Measurements from ENCODE around the gene NBAS.
"Not testable (repeated sequence)": the region's sequence is repeated elsewhere in the genome, so short reads cannot be mapped to it uniquely, and the experiment has no call there.

NBAS gene

DNA sequence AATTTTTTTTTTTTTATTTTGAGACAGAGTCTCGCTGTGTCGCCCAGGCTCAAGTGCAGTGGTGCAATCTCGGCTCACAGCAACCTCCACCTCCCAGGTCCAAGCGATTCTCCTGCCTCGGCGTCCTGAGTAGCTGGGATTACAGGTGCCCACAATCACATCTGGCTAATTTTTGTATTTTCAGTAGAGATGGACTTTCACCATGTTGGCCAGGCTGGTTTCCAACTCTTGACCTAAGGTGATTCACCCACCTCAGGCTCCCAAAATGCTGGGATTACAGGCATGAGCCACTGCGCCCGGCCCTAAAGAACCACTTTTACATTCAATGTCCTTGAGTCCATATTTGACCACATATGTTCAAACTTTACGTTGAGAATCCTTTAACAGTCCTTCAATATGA, 156.6 kb downstream of the NBAS start:
- ATAC-seq = not testable (repeated sequence)

DNA sequence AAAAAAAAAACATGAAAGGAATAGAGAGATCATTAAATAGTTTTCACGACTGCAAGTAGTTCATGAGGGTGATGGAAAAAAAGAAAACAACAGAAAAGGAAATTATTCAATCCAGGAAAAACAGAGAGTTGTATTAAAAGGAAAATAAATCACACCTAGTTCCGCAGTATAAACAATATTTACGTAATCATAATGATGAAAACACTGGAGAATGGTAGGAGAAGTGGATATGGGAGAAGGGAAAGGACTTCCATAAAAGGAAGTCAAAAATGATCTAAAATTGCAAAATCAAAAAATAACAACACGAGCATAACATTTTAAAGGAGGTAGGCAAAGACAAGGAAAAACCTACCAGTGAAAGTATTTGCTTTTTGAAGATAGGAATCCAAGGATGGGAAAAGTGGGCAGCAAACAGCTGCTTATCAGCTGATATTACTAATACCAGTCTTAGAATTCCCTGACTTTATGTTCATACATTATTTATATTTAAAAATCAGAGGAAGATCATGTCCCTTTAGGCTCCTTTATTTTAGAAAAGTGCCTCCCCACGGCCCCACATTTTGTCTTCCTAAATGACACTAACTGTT, 160.8 kb downstream of the NBAS start:
- ATAC-seq = no peak

- no peak for ATAC-seq
Measured at GRCh38 chr2:15399241-15399640, 161.9 kb downstream of the NBAS start.

GRCh38 chr2:15391751-15392150, 169.4 kb downstream of the NBAS start:
- no peak for ATAC-seq

GRCh38 chr2:15389895-15390294, 171.2 kb downstream of the NBAS start:
- no peak for ATAC-seq

- ATAC-seq = no peak
Measured at GRCh38 chr2:15389326-15389700, 171.8 kb downstream of the NBAS start.

GRCh38 chr2:15388406-15389325, 172.5 kb downstream of the NBAS start:
- peak in 1 of 2 donors; percentile 20 for ATAC-seq

DNA sequence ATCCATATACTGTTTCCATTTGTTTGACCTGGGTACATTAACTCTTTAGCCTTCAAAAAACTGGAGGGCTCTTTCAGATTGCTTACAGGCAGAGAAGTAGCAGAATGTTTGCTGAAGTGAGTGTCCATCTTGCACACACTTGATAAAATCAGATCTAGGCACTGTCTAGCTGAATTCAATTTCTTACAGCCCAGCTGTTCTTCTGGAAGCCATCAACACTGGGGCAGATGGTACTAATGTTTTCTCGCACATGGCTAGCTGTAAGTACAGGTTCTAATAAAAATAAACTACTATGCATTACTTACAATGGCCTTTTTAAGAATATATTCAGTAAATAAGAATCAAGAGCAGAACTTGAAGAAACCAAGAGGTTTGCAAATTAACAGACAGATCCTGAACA, 175.9 kb downstream of the NBAS start:
- no peak for ATAC-seq

DNA sequence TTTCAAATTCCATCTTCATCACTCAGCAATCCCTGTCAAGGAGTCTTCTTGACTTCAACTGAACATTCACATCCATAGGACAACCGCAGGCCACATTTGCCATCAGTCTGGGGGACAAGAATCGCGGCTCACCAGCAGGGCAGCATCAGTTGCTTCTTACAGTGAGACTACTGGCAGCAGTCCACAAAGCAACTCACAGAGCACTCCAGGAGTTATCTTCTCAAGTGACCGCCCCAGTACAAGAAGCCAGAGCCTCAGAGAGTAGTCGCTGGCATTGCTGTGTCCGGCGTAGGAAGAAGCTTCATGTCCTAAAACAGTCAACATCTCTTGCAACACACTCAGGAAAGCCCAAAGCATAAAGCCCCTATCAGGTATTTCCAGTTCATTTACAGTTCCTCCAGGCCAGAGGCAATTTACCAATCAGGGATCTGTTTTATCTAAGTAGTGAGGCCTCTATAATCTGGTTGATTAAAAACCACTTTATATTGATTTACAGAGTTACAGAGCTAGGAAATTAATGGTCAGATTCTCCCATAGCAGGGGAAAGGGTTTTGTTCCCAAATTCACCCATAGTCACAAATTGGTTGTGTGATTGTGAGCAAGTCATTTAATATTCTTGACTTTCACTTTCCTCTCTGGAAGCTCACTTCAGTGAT, 177.3 kb downstream of the NBAS start:
- ATAC-seq = no peak

DNA sequence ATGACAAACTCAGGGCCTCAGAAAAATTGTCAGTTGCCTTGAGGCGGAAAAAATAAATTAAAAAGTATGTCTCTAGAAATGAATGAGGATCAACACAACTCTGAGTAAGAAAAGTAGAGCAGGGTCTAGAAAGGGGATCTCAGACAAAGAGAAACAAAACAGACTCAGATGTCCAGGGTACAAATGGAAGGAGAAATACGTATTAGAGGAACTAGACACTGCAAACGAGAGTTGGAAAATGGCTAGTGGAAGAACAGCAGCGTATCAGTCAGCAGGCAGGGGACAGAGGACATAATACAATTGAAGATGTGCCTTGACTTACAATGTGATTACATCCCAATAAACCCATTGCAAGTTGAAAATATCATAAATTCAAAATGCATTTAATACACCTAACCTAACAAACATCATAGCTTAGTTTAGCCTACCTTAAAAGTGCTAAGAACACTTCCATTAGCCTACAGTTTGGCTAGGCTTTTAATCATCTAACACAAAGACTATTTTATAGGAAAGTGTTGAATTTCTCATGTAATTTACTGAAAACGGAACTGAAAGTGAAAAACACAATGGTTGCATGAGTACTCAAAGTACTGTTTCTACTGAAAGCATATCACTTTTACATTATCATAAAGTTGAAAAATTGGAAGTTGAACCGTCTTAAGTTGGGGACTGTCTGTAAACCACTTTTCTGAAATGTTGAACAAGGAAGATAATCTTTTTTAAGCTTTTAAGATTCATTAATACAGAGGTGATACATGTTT, 182.8 kb downstream of the NBAS start:
- ATAC-seq = peak in 1 of 2 donors; percentile 75

DNA sequence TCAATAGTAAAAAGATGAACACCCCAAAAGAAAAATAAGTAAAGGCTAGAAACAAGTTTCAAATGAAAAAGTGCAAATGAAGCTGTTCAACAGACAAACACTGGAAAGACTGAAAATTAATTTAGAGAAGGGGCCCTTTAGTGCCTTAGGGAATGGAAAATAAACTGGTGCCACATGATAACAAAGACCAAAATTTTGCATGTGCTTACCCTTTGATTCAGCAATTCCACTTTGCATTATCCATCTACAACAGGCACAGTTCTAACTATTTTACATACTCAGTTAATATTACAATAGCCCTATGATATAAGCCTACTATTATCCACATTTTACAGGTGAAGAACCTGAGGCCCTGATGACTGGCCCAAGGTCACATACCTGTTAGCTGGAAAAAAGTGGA, 183.9 kb downstream of the NBAS start:
- no peak for ATAC-seq

DNA sequence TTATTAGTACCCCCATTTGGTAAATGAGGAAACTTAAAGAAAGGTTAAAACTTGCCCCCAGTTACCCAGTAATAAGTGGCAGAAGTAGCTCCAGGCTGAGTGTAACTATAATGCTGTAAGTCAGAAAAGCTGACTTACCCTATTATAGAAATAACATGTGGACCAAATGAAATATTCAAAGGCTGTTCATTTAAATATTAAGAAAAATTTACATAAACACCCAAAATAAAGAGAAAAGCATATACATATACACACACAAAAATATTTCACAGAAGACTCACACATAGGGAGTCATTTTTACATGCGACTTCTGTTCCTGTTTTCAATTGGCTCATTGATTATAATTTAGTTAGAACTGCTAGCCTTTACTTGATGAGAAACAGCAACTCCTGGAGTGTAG, 189.1 kb downstream of the NBAS start:
- ATAC-seq = no peak

- ATAC-seq = no peak
Measured at GRCh38 chr2:15369129-15369528, 192.0 kb downstream of the NBAS start.

GRCh38 chr2:15367715-15368114, 193.4 kb downstream of the NBAS start:
- ATAC-seq = no peak

DNA sequence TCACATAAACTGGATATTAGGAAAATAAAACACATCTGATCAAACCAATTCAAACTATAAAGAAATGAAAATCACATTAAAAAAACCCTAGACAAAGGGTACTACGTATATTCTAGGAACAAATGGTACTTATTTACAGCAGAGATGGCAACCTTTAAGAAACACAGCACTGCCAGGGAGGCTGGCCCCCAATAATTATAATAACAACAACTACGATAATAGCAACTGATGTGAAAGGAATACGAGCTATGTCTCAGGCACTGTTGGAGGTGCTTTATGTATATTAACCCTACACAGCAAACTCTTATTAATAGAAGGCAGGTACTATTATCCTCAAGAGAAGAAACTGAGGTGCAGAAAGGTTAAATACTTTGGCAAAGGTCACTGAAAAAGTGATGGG, 193.9 kb downstream of the NBAS start:
- no peak for ATAC-seq

DNA sequence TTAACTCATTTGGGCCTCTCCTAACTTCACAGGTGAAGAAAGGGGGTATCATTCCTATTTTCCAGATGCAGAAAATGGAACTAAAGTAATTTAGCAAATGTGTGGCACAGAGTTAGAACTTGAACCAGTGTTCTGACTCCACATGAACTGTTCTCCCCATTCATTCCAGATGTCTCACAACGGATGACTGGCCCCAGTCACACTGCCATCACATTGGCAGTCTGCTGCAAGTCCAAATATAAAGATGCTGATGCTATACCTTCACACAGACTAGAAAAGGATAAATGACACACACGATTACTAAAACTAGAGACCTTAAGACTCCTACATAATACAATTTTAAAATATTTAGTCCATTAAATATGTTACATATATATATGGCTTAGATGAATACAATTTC, 195.7 kb downstream of the NBAS start:
- no peak for ATAC-seq

GRCh38 chr2:15364561-15364960, 196.6 kb downstream of the NBAS start:
- no peak for ATAC-seq

GRCh38 chr2:15363734-15364133, 197.4 kb downstream of the NBAS start:
- ATAC-seq = no peak

GRCh38 chr2:15363142-15363541, 198.0 kb downstream of the NBAS start:
- no peak for ATAC-seq

GRCh38 chr2:15359716-15360531, 201.2 kb downstream of the NBAS start:
- ATAC-seq = no peak

- ATAC-seq = no peak
Measured at GRCh38 chr2:15357922-15358321, 203.2 kb downstream of the NBAS start.

GRCh38 chr2:15357186-15357585, 203.9 kb downstream of the NBAS start:
- no peak for ATAC-seq
